Fibroblast of lung (primary cell): Measurements from ENCODE around the gene MYL3. TPM values are rescaled to one million over a fixed set of nuclear protein-coding genes. Genes with fewer than 3 reads are reported as not detected.

Source experiments
- DNase-seq, 2 donors: peaks; one replicate each; pipeline versions ENCODE4 v3.0.0 to v3.0.0-alpha.2; 2010; ENCODE audit warnings: low read depth in 2 of 2
- H2AFZ ChIP-seq: 2 replicates; pipeline ENCODE4 v1.5.1; 2012; ENCODE audit warnings: low read length, control low read depth, inconsistent platforms
- H3K27ac ChIP-seq: 2 replicates; pipeline ENCODE4 v1.5.1; 2011; ENCODE audit warnings: low read length, control low read depth; ENCODE audit not compliant: insufficient read depth
- H3K27me3 ChIP-seq: 2 replicates; pipeline ENCODE4 v1.5.1; 2011; ENCODE audit warnings: mild to moderate bottlenecking, low read length; ENCODE audit not compliant: control insufficient read depth, insufficient read depth
- H3K36me3 ChIP-seq: 2 replicates; pipeline ENCODE4 v1.5.1; 2011; ENCODE audit warnings: low read length; ENCODE audit not compliant: control insufficient read depth, insufficient read depth
- H3K4me1 ChIP-seq: 2 replicates; pipeline ENCODE4 v1.5.1; 2011; ENCODE audit warnings: low read length; ENCODE audit not compliant: control insufficient read depth, insufficient read depth; ENCODE audit errors: extremely low read depth
- H3K4me2 ChIP-seq: 2 replicates; pipeline ENCODE4 v1.5.1; 2011; ENCODE audit warnings: low read length, control low read depth; ENCODE audit not compliant: insufficient read depth; ENCODE audit errors: extremely low read depth
- H3K4me3 ChIP-seq, 4 experiments: fragments of 200-600 bp in 1 of 4; sonication (generic) in 1 of 4; replicated peaks in 1 of 4; 2 replicates each; pipeline ENCODE4 v1.5.1; 2011 to 2016; ENCODE audit warnings: low read length in 4 of 4, low read depth in 3 of 4, mild to moderate bottlenecking in 3 of 4, control low read depth in 2 of 4, inconsistent platforms in 1 of 4, mixed read lengths in 1 of 4; ENCODE audit not compliant: insufficient read depth in 1 of 4; ENCODE audit errors: control extremely low read depth in 1 of 4
- H3K79me2 ChIP-seq: 2 replicates; pipeline ENCODE4 v1.5.1; 2012; ENCODE audit warnings: mild to moderate bottlenecking, low read length, inconsistent platforms; ENCODE audit not compliant: control insufficient read depth, insufficient read depth
- H3K9ac ChIP-seq: 2 replicates; pipeline ENCODE4 v1.5.1; 2011; ENCODE audit warnings: mild to moderate bottlenecking, low read length, control low read depth; ENCODE audit not compliant: insufficient read depth
- H3K9me3 ChIP-seq: 2 replicates; pipeline ENCODE4 v1.5.1; 2012; ENCODE audit warnings: low read depth, low read length; ENCODE audit not compliant: control insufficient read depth, insufficient read depth
- H4K20me1 ChIP-seq: 2 replicates; pipeline ENCODE4 v1.5.1; 2011; ENCODE audit warnings: low read length; ENCODE audit not compliant: control insufficient read depth, insufficient read depth; ENCODE audit errors: extremely low read depth
- EZH2 ChIP-seq: IDR thresholded peaks from 2 replicates; pipeline ENCODE4 v1.5.1; 2012; ENCODE audit warnings: low read length, control low read depth, mild to moderate bottlenecking; ENCODE audit errors: missing control alignments
- polyA plus RNA-seq, 2 donors: library from polyadenylated mRNA; depleted of rRNA in 1 of 2; stranded (reverse) in 1 of 2; unstranded in 1 of 2; fragments of >200 nt; gene quantifications; 2 replicates each; pipeline ENCODE4 v1.2.1, GENCODE V29; 2011 to 2012; ENCODE audit warnings: missing spikeins in 1 of 2
- total RNA-seq: library from RNA; depleted of rRNA; stranded (reverse); fragments of >200 nt; gene quantifications from 2 replicates; pipeline ENCODE4 v1.2.1, GENCODE V29; 2014
- TF ChIP-seq, protein P1 (sequence below), 2 donors: IDR thresholded peaks in 1 of 2; conservative IDR thresholded peaks in 1 of 2; 1 replicate in 1 of 2; 2 replicates in 1 of 2; pipeline ENCODE4 v1.5.1; 2011 to 2012; ENCODE audit warnings: low read length in 2 of 2, control low read depth in 1 of 2, inconsistent platforms in 1 of 2, low read depth in 1 of 2, mild to moderate bottlenecking in 1 of 2

MYL3 gene
- total and polyA plus RNA-seq, 2 donors (not counting 1 experiment from before 2014, with no cell fraction given), result 0.50 to 0.67 TPM

GRCh38 chr3:46851364-46852333, 11.6 kb downstream of the MYL3 start:
- no peak overlapping the region for H3K9ac ChIP-seq
- H3K27me3 ChIP-seq, result peaks cover 4% of the 10 kb centered on the region
- no peak overlapping the region for H3K4me3 ChIP-seq
- H3K9me3 ChIP-seq, result no peaks in the 10 kb centered on the region
- DNase-seq, result no peak
- peaks cover 1% of the 10 kb centered on the region for H3K4me1 ChIP-seq
- H2AFZ ChIP-seq, result no peak overlapping the region
- H3K79me2 ChIP-seq, result no peaks in the 10 kb centered on the region
- TF ChIP-seq EZH2, result no peak
- TF ChIP-seq, protein P1, sequence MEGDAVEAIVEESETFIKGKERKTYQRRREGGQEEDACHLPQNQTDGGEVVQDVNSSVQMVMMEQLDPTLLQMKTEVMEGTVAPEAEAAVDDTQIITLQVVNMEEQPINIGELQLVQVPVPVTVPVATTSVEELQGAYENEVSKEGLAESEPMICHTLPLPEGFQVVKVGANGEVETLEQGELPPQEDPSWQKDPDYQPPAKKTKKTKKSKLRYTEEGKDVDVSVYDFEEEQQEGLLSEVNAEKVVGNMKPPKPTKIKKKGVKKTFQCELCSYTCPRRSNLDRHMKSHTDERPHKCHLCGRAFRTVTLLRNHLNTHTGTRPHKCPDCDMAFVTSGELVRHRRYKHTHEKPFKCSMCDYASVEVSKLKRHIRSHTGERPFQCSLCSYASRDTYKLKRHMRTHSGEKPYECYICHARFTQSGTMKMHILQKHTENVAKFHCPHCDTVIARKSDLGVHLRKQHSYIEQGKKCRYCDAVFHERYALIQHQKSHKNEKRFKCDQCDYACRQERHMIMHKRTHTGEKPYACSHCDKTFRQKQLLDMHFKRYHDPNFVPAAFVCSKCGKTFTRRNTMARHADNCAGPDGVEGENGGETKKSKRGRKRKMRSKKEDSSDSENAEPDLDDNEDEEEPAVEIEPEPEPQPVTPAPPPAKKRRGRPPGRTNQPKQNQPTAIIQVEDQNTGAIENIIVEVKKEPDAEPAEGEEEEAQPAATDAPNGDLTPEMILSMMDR (conservative IDR thresholded peaks at IDR 0.05 in 1 of 2, IDR thresholded peaks at IDR 0.05 in 1 of 2; ENCODE audit: low read depth in 1 of 2, low read length in 2 of 2), result no peak
- no peak overlapping the region for H3K4me2 ChIP-seq
- no peaks in the 10 kb centered on the region for H4K20me1 ChIP-seq
- H3K27ac ChIP-seq, result no peak overlapping the region
- no peaks in the 10 kb centered on the region for H3K36me3 ChIP-seq

DNA sequence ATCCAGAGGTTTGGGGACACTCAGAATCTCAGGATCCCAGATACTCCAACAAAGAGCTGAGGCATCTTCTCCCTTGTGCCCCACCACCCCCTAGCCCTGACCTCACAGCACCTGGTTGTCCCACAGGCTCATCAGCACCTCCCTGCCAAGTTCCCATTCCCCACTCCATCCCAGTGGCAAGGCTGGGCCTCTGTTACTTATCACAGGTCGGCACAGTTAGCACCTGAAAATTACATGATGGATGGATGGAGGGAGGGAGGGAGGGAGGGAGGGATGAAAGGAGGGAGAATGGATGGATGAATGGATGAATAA, 12.8 kb downstream of the MYL3 start:
- no peak overlapping the region for H3K27ac ChIP-seq
- no peak overlapping the region for H3K9ac ChIP-seq
- no peak for TF ChIP-seq EZH2
- TF ChIP-seq, protein P1 (conservative IDR thresholded peaks at IDR 0.05 in 1 of 2, IDR thresholded peaks at IDR 0.05 in 1 of 2; ENCODE audit: low read depth in 1 of 2, low read length in 2 of 2), result no peak
- no peak overlapping the region for H3K4me3 ChIP-seq
- H3K79me2 ChIP-seq, result no peaks in the 10 kb centered on the region
- H3K4me2 ChIP-seq, result no peak overlapping the region
- DNase-seq, result no peak
- peaks cover 4% of the 10 kb centered on the region for H3K27me3 ChIP-seq
- H3K4me1 ChIP-seq, result peaks cover 10% of the 10 kb centered on the region
- no peaks in the 10 kb centered on the region for H3K36me3 ChIP-seq
- H3K9me3 ChIP-seq, result no peaks in the 10 kb centered on the region
- H2AFZ ChIP-seq, result no peak overlapping the region
- no peaks in the 10 kb centered on the region for H4K20me1 ChIP-seq

DNA sequence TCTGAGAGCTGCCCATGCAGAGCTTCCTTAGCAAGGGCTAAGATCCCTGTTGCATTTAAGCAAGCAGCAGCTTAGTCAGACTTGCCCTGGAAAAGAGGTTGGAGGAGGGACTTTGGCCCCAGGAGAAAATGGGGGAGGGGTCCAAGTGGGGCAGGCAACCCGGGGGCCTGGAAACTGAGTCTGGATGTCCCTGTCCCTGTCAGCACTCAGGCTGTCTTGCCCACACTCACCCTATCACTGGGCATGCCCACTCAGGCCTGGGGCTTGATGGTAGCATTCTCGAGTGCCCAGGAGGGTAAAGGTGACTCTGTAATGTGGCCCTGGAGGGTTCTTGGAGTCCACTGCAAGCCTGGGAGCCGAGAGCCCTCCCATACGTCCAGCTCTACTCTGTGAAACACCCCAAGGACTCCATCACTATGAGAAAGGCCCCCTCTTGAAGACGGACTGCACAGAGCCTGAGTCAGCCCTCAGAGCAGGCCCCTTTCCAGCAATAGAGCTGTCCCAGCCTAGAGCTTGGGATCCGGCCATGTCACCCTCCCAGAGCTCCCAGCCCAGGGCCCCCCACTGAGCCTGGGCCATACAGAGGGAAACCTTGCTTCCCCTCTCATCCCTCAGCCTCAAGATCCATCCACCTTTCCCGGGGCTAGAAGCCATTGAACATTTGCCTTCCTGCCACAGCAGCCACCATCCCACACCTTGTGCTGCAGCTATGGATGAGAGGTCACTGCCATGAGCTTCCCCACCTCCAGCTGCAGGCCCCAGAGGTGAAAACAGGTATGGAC, 13.4 kb downstream of the MYL3 start:
- Histone ChIP-seq H3K9me3 (no peaks in the 10 kb centered on the region), H3K79me2 (no peaks in the 10 kb centered on the region), H3K27ac (no peak overlapping the region), H3K36me3 (no peaks in the 10 kb centered on the region), H3K27me3 (peaks cover 2% of the 10 kb centered on the region), H4K20me1 (no peaks in the 10 kb centered on the region), H3K4me1 (peaks cover 10% of the 10 kb centered on the region), H3K4me3 (no peak overlapping the region), H3K9ac (no peak overlapping the region), H2AFZ (no peak overlapping the region), H3K4me2 (no peak overlapping the region)
- TF ChIP-seq, protein P1 (conservative IDR thresholded peaks at IDR 0.05 in 1 of 2, IDR thresholded peaks at IDR 0.05 in 1 of 2; ENCODE audit: low read depth in 1 of 2, low read length in 2 of 2), result no peak
- TF ChIP-seq EZH2, result no peak
- DNase-seq, result no peak
